NCI-H2171 treated with DMSO at 0.1 percent for 48 hours (cell line): ENCODE data around the gene HOXA13.
A peak's percentile ranks its signal among the peaks of the same experiment; 100 is the strongest.

Source experiments
- DNase-seq: peaks from one replicate; lab custom pipeline; 2025; lab: John Stamatoyannopoulos, UW

HOXA13 gene

DNA sequence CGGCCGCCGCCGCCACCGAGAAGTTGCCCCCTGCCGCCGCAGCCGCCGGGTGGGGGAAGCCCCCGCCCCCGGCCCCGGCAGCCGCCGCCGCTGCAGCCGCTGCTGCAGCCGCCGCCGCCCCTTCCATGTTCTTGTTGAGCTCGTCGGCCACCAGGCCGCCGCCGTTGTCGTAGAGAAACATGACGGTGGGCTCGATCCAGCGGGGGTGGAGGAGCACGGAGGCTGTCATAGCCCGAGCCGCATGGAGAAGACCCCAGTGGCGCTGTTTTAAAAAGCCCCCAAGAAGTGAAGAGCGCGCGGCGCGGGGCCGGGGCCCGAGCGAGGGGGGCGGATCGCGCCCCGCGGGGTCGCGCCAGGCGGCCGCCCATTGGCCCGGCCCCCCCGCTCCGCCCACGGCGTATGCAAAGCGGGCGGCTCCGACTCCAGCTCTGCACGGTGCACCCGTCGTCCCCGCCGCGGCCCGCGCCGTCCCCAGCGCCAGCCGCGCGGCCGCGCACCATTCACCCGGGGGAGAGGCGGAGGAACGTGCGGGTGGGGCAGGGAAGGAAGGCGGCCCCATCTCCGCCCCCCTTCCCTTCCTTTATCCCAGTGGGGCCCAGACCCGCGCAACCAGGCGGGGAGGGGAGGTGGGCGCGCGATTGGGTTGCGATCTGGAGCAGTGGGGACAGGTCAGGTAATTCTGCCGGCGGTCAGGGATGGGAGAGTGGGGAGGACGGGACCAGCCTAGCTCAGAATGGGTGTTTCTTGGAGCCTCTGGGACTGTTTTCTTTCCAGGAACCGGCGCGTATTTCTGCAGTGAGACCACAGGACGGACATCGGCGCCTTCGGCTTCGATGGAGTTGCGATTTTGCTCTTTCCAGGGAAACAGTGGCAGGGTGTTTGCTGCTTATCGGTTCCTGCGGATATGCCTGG is at the start of gene HOXA13:
HOXA13 (minus strand) TSS at position 243 of the 912 bp plus-strand sequence; CDS start at position 229, 14 bp downstream.
- DNase-seq = peak; percentile 67

DNA sequence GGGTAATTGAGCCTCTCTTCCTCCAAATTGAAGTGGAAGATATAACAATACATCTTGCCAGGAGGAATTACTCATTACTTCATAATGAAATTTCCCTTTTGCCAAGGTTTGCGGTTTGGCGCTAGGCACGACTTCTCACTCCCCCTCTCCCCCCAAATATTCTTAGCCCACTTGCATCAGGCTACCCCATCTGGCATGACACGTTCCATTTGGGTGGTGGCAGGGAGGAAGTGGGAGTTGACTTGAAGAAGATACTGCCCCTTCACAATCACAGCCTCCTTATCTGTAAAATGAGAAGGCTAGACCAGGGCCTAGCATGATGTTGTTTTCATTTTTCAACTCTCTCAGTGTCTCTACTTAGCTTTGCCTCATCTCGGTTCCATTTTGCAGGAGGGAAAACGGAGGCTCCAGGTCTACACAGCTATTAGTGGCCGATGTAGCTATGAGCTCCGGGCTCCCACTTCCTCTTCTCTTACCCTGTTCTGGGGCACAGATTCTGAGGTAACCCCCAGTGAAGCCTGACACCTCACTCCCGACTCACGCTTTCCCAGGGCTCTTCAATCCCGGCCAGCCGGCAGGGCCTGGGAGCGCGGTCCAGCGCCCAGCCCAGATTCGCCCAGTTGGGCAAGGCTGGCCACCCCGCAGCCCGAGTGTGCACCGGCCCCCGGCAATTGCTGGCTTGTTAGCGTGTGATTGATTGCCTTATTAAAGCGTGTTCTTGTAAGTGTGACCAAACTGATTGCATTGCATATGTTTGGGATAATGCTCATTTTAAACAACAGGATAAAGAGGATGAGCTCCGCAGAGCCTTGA is 49.2 kb upstream of the HOXA13 start:
- no peak for DNase-seq

DNA sequence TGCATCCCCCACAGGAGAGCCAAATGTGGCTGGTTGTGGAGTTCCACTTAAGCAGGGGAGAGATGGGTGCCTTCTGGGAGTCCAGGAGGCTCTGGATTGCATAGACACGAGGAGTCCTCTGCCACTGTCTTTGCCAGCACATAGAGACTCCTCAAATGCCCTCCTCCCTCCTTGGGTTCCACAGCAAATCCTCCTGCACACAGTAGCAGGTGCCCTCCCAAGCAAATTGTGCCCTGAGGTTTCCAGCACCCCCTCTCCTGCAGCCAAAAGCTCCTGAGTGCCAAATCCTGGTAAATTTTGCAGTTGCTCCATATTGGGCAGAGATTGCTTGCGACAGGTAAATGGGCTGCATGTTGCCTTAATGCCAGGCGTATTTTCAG is 48.5 kb upstream of the HOXA13 start:
- no peak for DNase-seq

DNA sequence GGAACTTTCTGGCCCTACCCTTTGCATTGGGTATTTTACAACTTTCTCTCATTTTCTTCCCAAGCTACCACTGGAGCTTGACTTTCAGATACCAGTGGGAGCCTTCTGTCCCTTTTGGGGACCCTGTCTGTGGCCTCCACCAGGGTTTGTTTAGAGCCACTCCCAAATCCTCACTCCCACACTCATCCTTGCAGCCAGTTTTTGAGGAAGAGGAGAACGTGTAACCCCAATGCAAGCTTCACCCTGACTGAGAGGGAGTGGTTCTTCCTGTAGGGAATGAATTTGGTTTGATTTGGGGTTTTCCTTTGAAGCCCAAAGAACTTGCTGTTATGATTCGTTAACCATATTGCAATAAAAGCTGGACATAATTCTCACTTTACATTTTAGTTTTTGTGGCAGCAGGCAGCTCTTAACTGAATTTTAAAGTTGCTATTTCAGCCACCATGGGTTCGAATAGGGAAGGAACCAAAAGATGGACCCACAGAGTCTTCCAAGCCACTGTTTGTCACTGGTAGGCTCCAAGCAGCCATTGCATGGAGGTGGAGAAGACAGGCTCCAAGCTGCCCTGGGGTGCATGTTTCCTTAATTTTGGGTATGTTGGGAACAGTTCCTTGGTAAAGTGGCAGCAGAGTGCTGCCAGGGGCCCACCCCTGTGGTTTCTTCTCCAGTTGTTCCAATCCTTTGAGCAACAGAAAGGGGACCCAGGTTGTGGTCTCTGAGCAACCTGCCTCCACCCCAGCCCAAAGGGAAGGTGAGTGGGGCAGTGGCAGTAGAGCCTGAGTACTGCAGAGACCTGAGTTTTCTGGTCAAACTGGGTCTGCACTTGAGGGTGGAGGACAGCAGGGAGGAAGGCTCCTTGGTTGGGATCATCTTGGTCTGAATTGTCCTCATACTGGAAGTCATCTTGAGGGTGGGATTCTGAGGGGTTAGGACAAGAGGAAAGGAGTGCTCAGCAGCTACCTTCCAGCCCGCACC is 47.8 kb upstream of the HOXA13 start:
- no peak for DNase-seq

DNA sequence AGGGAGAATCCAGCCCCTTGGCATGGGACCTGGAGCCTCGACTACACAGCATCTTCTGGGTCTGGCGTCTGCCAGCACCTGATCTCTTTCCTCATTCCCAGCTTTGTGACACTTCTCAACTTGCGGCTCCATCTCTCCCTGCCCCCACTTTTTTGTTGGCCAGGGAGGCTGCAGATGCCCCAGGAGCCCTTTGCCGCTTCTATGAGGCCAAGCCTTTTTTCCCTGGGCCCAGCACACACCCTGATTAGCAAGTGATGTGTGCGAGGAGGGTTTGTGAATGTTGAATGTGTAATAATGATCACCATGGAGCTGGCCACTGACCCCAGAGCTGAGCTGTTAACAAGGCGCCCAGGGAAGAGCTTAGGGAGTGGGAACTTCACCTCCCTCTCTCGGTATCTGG is 47.1 kb upstream of the HOXA13 start:
- DNase-seq = no peak

DNA sequence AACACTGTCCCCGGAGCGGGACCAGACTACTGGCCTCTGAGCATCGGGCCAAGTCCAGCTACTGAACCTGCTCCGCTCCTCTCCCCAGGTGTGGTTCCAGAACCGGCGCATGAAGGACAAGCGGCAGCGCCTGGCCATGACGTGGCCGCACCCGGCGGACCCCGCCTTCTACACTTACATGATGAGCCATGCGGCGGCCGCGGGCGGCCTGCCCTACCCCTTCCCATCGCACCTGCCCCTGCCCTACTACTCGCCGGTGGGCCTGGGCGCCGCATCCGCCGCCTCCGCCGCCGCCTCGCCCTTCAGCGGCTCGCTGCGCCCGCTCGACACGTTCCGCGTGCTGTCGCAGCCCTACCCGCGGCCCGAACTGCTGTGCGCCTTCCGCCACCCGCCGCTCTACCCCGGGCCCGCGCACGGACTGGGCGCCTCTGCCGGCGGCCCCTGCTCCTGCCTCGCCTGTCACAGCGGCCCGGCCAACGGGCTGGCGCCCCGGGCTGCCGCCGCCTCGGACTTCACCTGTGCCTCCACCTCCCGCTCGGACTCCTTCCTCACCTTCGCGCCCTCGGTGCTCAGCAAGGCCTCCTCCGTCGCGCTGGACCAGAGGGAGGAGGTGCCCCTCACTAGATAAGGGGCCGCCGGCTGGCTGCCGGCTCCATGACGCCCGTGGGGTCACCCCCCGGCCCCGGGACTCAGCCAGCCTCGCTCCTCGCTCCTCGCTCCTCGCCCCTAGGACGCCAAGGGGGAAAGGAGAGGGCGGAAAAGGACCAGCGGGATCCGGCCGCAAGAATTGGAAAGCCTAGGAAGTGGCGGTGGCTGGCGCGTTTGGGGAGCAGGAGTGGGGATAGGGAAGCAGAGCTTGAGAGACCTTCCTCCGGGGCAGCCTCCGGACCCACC is 46.2 kb upstream of the HOXA13 start:
- no peak for DNase-seq

DNA sequence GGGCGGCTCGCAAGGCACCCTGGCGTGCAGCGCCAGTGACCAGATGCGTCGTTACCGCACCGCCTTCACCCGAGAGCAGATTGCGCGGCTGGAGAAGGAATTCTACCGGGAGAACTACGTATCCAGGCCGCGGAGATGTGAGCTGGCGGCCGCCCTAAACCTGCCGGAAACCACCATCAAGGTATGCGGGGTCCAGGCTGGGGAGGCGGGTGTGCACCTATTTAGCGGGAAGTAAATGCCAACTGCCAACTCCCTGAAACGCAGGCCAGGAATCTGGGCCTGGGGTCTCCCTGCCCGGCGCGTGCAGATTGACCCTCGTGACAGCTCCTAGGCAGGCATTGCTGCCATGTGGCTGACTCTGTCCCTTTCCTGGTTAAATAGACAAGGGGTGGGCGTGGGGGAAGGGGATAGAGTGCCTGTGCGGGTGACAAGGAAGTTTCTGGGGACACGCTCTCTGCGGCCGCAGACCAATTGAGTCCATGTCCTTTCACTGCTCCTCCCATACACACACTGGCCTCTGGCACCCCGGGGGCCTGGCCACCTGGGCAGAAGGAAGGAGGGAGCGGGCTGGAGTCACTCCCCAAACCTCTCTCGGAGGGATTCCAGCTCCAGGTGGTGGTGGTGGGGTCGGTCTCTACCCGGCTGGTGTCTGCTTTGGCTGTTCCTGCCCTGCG is 45.4 kb upstream of the HOXA13 start:
- DNase-seq = no peak

DNA sequence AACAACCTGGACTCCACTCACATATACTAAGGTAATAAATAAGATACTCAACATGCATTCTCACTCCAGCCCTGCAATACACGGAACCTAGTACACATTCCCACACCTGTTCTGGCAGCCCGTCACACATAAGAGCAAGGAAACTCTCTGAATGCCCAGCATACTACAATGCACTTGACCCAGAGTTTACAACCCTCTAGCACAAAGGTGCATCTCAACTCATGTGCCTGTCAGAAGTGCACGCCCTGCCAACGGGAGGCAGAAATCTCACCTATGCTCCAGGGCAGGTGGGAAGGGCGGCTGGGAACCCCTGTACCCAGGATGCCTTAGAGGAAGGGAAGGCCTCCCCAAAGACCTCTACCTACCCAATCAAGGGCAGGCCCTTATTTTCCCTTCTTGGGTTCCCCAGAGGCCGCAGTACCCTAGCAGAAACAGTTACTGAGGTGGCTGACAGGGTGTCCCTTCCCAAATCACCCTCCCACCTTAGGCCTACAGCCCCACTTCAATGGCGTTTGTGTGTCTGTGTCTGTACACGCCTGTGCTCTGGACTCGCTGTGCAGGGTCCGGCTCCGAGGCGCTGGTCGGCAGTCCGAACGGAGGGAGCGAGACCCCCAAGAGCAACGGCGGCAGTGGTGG is 44.7 kb upstream of the HOXA13 start:
- DNase-seq = no peak

DNA sequence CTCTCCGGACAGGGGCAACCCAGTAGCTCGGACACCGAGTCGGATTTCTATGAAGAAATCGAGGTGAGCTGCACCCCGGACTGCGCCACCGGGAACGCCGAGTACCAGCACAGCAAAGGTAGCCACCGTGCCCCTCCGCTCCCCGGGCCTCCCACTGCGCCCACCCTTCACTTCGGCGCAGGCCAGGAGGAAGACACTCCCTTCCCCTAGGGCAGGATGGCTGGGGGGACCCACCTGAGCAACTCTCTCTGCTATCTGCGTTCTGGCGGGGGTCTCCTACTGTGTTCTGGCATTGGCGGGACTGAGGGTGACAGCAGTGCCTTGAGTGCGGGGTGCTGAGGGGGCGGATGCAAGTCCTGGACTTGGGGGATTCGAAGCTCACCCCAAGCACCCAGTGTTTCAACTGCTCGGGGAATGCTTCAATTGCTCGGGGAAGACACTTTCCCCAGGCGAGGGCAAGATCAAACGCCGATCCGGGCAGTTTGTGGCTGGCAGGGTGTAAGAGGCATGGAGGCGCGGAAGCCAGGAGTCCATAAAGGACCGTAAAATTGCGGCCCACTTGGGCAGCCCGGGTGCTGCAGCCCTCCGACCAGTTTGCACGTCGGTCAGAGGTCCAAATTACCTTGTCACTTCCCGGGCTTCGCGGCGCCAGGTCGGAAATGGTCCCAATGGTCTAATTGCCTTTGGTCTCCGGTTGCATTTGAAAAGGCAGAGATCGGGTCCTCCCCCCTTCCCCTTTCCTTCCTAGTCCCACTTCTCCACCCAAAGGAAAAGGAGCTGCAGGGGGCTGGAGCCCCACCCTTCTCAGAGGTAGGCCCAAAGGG is 43.7 kb upstream of the HOXA13 start:
- no peak for DNase-seq

DNA sequence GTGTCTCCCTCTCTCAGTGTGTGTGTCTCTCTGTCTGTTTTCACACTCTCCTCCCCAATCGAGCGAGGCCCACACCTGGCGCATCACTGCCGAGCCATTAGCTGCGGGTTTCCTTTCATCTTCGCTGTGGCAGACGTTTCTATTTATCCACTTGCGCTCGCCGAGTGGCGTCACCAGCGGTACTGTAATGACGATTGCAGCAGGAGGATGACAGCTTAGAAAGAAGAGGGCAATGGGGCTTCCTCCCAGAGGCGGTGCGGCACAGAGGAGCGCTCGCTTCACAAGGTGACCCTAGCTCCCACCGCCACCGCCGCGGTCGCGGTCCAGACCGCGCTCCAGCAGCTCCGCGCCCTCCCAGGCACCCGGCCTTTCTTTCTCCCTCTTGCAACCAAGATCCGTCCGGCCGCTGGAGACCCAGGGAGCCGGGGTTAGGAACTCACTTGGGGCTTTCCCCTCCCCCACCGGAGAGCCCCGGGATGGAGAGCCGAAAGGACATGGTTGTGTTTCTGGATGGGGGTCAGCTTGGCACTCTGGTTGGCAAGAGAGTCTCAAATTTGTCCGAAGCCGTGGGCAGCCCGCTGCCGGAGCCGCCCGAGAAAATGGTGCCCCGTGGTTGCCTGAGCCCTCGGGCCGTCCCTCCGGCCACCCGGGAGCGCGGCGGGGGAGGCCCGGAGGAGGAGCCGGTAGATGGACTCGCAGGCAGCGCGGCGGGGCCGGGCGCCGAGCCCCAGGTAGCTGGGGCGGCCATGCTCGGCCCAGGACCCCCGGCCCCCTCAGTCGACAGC is 42.9 kb upstream of the HOXA13 start, which contains the start of gene EVX1:
EVX1 (plus strand) TSS at position 248 of the 785 bp plus-strand sequence; CDS start at position 477, 229 bp downstream.
- no peak for DNase-seq

DNA sequence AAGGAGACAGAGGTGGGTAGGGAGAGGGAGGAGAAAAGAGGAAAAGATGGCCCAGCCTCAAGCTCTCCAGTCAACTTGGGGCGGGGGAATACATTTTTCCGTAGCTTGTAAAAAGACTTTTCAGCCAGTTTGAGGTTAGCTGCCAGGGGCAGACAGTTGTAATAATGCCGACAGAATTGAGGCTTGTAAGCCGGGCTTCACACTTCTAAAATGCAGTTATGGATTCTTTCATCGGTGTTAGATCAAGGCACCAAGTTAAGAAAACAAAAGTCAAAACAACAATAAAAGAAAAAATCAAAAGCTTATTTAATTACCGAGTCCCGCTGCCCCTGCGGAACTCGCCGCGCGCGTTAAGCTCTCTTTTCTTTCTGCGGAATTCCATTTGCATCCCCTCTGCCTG is 42.3 kb upstream of the HOXA13 start:
- no peak for DNase-seq

DNA sequence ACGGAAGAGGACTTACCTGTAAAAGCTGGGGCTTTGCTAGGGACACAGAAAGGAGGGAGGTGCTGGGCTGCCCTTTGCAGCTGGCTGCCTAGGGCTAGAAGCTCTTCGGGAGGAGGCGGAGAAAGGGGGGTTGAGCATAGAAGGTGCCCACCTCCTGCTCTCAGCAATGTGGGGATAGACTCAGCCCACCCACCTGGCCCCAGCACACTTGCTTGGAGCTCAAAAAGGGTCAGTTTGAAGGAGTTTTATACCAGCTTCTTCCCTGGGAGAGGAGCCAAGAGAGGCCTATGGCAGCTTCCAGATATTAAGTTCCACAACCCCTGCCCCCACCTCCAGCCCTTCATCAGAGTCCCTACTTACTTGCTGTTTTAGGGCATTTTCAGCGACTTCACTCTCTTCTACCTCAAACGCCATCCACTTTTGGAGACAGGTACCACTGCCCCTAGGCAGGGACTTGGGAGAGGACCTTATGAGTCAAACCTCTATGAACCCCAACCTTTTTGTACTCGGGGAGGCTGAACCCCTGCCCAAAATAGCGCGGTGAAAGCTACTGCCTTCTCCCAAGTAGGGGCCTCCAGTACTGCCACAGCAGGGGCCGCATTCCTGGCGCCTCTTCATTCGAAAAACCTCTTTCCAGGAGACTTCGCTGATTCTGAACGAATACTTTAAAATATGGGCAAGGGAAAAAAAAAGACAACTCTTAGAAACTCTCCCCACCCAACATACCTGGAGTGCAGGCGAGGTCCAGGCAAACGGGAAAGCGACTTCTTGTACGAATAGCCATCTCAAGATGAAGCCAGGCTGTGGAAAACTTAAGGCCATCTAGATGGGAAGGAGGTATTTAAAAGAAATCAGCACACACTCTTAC is 41.5 kb upstream of the HOXA13 start:
- no peak for DNase-seq

DNA sequence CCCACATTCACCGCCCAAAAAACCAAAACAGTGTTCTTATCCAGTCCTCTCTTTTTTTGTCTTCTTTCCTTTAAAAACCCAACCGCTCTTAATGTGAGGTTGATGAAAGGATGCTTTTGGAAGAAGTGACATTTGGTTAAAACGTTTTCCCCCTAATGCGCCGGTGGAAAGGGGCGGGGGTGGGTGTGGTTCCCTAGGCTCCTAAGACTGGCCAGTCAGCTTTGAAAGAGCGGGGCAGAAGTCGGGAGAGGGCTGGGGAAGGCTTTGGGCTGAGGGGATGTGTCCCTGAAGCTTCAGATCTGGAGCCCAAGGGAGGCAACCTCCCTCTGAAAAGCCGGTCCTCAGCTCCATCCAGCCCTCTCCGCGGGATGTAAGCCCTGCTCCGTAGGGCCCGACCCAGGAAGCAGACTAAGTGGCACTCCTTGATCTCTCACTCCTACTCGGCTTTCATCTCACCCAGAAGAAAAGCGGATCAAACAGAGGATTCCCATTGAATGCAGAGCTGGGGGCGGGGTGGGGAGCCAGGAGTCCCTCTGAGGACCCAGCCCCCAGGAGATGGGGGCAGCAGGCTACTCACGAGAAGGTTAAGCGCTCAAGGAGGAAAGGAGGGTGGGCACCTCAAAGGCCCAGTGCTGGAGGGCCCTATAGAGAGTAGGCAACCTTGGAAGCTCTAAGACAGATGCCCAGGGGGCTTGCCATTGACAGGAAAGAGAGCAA is 40.3 kb upstream of the HOXA13 start:
- DNase-seq = no peak

DNA sequence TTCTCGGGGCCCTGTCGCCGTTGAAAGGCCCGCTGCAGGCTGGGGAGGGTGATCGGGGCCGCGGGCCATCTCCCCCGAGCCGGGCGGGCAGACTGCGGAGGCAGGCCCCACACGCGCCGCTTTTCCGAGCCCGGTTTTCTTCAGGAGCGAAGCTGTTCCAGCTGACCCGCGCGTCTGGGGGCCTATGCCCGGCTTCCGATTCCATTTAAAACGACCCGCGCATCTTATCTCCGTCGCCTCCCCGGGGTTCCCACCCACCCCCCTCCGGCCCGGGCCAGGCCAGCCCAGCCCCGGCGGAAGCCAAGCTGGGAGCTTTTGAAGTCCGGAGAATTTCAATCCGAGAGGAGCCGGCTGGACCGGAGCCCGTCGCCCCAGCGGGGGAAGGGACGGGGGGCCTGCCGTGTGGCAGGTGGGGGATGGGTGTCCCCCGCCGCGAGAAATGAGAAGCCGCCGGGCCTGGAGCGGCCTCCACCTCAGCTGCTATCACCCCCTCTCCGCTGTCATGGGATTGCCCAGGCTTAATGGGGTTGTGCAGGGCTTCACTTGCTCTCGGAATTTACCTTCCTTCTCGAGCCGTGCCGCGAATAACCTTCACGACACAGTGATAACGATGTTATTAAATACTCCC is 39.6 kb upstream of the HOXA13 start:
- no peak for DNase-seq

DNA sequence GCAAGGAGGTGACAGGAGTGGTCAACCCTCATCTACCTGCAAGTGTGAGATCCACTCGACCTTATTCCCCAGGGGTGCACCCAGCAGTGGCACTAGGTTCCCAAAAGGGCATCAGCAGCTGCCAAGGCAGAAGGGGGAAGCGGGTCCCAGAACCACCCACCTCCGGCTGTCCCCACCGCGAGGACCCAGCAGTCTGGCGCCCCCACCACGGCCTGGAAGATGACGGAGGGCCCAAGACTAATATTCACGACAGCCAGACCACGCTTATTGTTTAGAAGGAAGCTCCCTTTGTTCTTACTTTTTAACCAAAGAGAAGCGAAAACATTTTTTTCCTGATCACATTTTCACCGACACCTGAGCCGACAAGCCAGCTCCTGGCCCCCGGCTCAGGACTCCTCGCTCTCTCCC is 39.1 kb upstream of the HOXA13 start:
- no peak for DNase-seq
